Adipocyte (in vitro differentiated cells): ENCODE measurements around the gene PLXDC2.

Source experiments
- DNase-seq: peaks from one replicate; pipeline ENCODE4 v3.0.0-alpha.2; 2015; ENCODE audit warnings: low read depth
- H3K27me3 ChIP-seq: replicated peaks from 2 replicates; pipeline ENCODE4 v1.7.0; 2013; ENCODE audit warnings: mild to moderate bottlenecking, low read length, moderate library complexity; ENCODE audit not compliant: control insufficient read depth, insufficient read depth
- H3K36me3 ChIP-seq: 2 replicates; pipeline ENCODE4 v1.7.0; 2013; ENCODE audit warnings: low read length, mild to moderate bottlenecking, moderate library complexity; ENCODE audit not compliant: control insufficient read depth, insufficient read depth, severe bottlenecking
- H3K4me1 ChIP-seq: 2 replicates; pipeline ENCODE4 v1.7.0; 2013; ENCODE audit warnings: mild to moderate bottlenecking, low read length, moderate library complexity; ENCODE audit not compliant: control insufficient read depth, insufficient read depth
- H3K4me3 ChIP-seq: 2 replicates; pipeline ENCODE4 v1.7.0; 2013; ENCODE audit warnings: mild to moderate bottlenecking, low read length, moderate library complexity
- H3K9ac ChIP-seq: 2 replicates; pipeline ENCODE4 v1.7.0; 2013; ENCODE audit warnings: mild to moderate bottlenecking, low read length, moderate library complexity
- H3K9me3 ChIP-seq: 2 replicates; pipeline ENCODE4 v1.7.0; 2013; ENCODE audit warnings: mild to moderate bottlenecking, low read length, moderate library complexity; ENCODE audit not compliant: control insufficient read depth

Gene PLXDC2

GRCh38 chr10:19788902-19789301, 27.3 kb upstream of the PLXDC2 start:
- Histone ChIP-seq H3K4me3 (no peak overlapping the region), H3K9me3 (no peaks in the 10 kb centered on the region), H3K9ac (no peak overlapping the region), H3K27me3 (no peaks in the 10 kb centered on the region), H3K36me3 (no peaks in the 10 kb centered on the region), H3K4me1 (no peaks in the 10 kb centered on the region)
- DNase-seq, result no peak

GRCh38 chr10:19789607-19790006, 26.6 kb upstream of the PLXDC2 start:
- Histone ChIP-seq H3K27me3 (no peaks in the 10 kb centered on the region), H3K4me3 (no peak overlapping the region), H3K36me3 (no peaks in the 10 kb centered on the region), H3K4me1 (no peaks in the 10 kb centered on the region), H3K9me3 (no peaks in the 10 kb centered on the region), H3K9ac (no peak overlapping the region)
- DNase-seq, result no peak

- Histone ChIP-seq H3K4me3 (no peak overlapping the region), H3K36me3 (no peaks in the 10 kb centered on the region), H3K27me3 (no peaks in the 10 kb centered on the region), H3K9me3 (no peaks in the 10 kb centered on the region), H3K9ac (no peak overlapping the region), H3K4me1 (no peaks in the 10 kb centered on the region)
- no peak for DNase-seq
Observed at GRCh38 chr10:19791032-19791431, 25.2 kb upstream of the PLXDC2 start.

- Histone ChIP-seq H3K4me3 (no peak overlapping the region), H3K4me1 (no peaks in the 10 kb centered on the region), H3K27me3 (no peaks in the 10 kb centered on the region), H3K36me3 (no peaks in the 10 kb centered on the region), H3K9ac (no peak overlapping the region), H3K9me3 (no peaks in the 10 kb centered on the region)
- no peak for DNase-seq
Observed at GRCh38 chr10:19795684-19796083, 20.5 kb upstream of the PLXDC2 start.

GRCh38 chr10:19800161-19800560, 16.1 kb upstream of the PLXDC2 start:
- no peak for DNase-seq
- H3K4me3 ChIP-seq, result no peak overlapping the region
- no peaks in the 10 kb centered on the region for H3K36me3 ChIP-seq

GRCh38 chr10:19801369-19801768, 14.9 kb upstream of the PLXDC2 start:
- Histone ChIP-seq H3K9ac (no peak overlapping the region), H3K9me3 (no peaks in the 10 kb centered on the region), H3K4me3 (no peak overlapping the region), H3K4me1 (no peaks in the 10 kb centered on the region), H3K27me3 (no peaks in the 10 kb centered on the region), H3K36me3 (no peaks in the 10 kb centered on the region)
- DNase-seq, result no peak

More at GRCh38 chr10:19800161-19800560, 16.1 kb upstream of the PLXDC2 start:
- no peaks in the 10 kb centered on the region for H3K4me1 ChIP-seq
- no peaks in the 10 kb centered on the region for H3K27me3 ChIP-seq
- H3K9me3 ChIP-seq, result no peaks in the 10 kb centered on the region
- H3K9ac ChIP-seq, result no peak overlapping the region

GRCh38 chr10:19803676-19804075, 12.6 kb upstream of the PLXDC2 start:
- DNase-seq, result no peak
- Histone ChIP-seq H3K36me3 (no peaks in the 10 kb centered on the region), H3K9me3 (no peaks in the 10 kb centered on the region), H3K4me3 (no peak overlapping the region), H3K4me1 (no peaks in the 10 kb centered on the region), H3K9ac (no peak overlapping the region), H3K27me3 (no peaks in the 10 kb centered on the region)

- H3K36me3 ChIP-seq, result no peaks in the 10 kb centered on the region
- no peak overlapping the region for H3K4me3 ChIP-seq
- no peaks in the 10 kb centered on the region for H3K27me3 ChIP-seq
Observed at GRCh38 chr10:19809481-19809880, 6.8 kb upstream of the PLXDC2 start.

GRCh38 chr10:19811540-19811939, 4.7 kb upstream of the PLXDC2 start:
- Histone ChIP-seq H3K4me3 (no peak overlapping the region), H3K9ac (no peak overlapping the region), H3K9me3 (no peaks in the 10 kb centered on the region), H3K27me3 (no peaks in the 10 kb centered on the region), H3K4me1 (peaks cover 5% of the 10 kb centered on the region), H3K36me3 (no peaks in the 10 kb centered on the region)
- DNase-seq, result no peak

More at GRCh38 chr10:19809481-19809880, 6.8 kb upstream of the PLXDC2 start:
- H3K4me1 ChIP-seq, result peaks cover 4% of the 10 kb centered on the region
- no peak for DNase-seq
- no peaks in the 10 kb centered on the region for H3K9me3 ChIP-seq
- H3K9ac ChIP-seq, result no peak overlapping the region

- H3K36me3 ChIP-seq, result no peaks in the 10 kb centered on the region
- peaks cover 3% of the 10 kb centered on the region for H3K27me3 ChIP-seq
- H3K9ac ChIP-seq, result no peak overlapping the region
- no peak for DNase-seq
- H3K4me3 ChIP-seq, result no peak overlapping the region
- H3K9me3 ChIP-seq, result no peaks in the 10 kb centered on the region
- H3K4me1 ChIP-seq, result peaks cover 18% of the 10 kb centered on the region
Observed at GRCh38 chr10:19812976-19813375, 3.3 kb upstream of the PLXDC2 start.

- H3K9ac ChIP-seq, result peak overlapping the region; percentile 77
- peaks cover 18% of the 10 kb centered on the region for H3K4me1 ChIP-seq
- H3K27me3 ChIP-seq, result peaks cover 9% of the 10 kb centered on the region
- no peaks in the 10 kb centered on the region for H3K9me3 ChIP-seq
- peak; percentile 0 for DNase-seq
- H3K4me3 ChIP-seq, result peak overlapping the region; percentile 80
- no peaks in the 10 kb centered on the region for H3K36me3 ChIP-seq
Observed at GRCh38 chr10:19815036-19815730, 1.0 kb upstream of the PLXDC2 start.
